Esophagus (tissue), 2 donors: ENCODE data around the gene OPCML. TPM values are rescaled to one million over a fixed set of nuclear protein-coding genes. Genes with fewer than 3 reads are reported as not detected.

Experiments
- H3K27ac ChIP-seq, 2 donors: one replicate each; pipeline ENCODE4 v1.5.1; 2013; ENCODE audit warnings: low read depth in 2 of 2, mild to moderate bottlenecking in 2 of 2, inconsistent platforms in 1 of 2, low read length in 1 of 2, moderate library complexity in 1 of 2
- H3K27me3 ChIP-seq, 2 donors: one replicate each; pipeline ENCODE4 v1.6.1; 2013; ENCODE audit warnings: low read length in 2 of 2, control low read depth in 1 of 2, mild to moderate bottlenecking in 1 of 2; ENCODE audit not compliant: insufficient read depth in 2 of 2, control insufficient read depth in 1 of 2
- H3K36me3 ChIP-seq, 2 donors: one replicate each; pipeline ENCODE4 v1.6.1; 2013; ENCODE audit warnings: low read length in 1 of 2; ENCODE audit not compliant: control insufficient read depth in 2 of 2, insufficient read depth in 2 of 2
- H3K4me1 ChIP-seq, 2 donors: one replicate each; pipeline ENCODE4 v1.6.1; 2013; ENCODE audit warnings: low read length in 1 of 2; ENCODE audit not compliant: control insufficient read depth in 2 of 2, insufficient read depth in 2 of 2
- H3K4me3 ChIP-seq, 2 donors: one replicate each; pipeline ENCODE4 v1.5.1; 2013; ENCODE audit warnings: low read length in 2 of 2, mild to moderate bottlenecking in 2 of 2, low read depth in 1 of 2, moderate library complexity in 1 of 2
- H3K9me3 ChIP-seq, 2 donors: one replicate each; pipeline ENCODE4 v1.6.1; 2013; ENCODE audit warnings: mild to moderate bottlenecking in 2 of 2, low read depth in 1 of 2, low read length in 1 of 2, moderate library complexity in 1 of 2; ENCODE audit not compliant: control insufficient read depth in 2 of 2, insufficient read depth in 1 of 2
- WGBS, 2 donors: extraction: QIAGEN DNeasy Blood & Tissue Kit; methylation state at CpG; one replicate each; pipeline ENCODE4 v1.1.7; 2013; 5-methylcytosine and 5-hydroxymethylcytosine counted together
- polyA plus RNA-seq, 2 donors: library from polyadenylated mRNA; stranded (reverse); fragments of 200-250 nt; gene quantifications; one replicate each; pipeline ENCODE4 v1.2.3, GENCODE V29; 2013
- donor health status: healthy with polysubstance abuse.
- donor health status: Bipolar disorder and iron deficiency.

Gene OPCML
- polyA plus RNA-seq, 2 donors: 0.04 to 0.05 TPM

- WGBS, 2 donors: 92% methylated on average over 5 of the region's 5 CpGs
Measured at GRCh38 chr11:132763503-132763902, 768.8 kb downstream of the OPCML start.

GRCh38 chr11:132755934-132756333 lies 776.4 kb downstream of the OPCML start:
- WGBS, 2 donors: 78 to 79% methylated on average over 5 of the region's 5 CpGs
- Histone ChIP-seq H3K4me3 (no peak overlapping the region), H3K27ac (no peak overlapping the region), H3K9me3 (no peaks in the 10 kb centered on the region), H3K4me1 (no peaks in the 10 kb centered on the region), H3K27me3 (no peaks in the 10 kb centered on the region), H3K36me3 (no peaks in the 10 kb centered on the region)

More at GRCh38 chr11:132763503-132763902, 768.8 kb downstream of the OPCML start:
- Histone ChIP-seq H3K4me1 (no peaks in the 10 kb centered on the region), H3K9me3 (peaks cover 3 to 4% of the 10 kb centered on the region in 2 donors), H3K27me3 (no peaks in the 10 kb centered on the region), H3K4me3 (no peak overlapping the region), H3K36me3 (no peaks in the 10 kb centered on the region), H3K27ac (no peak overlapping the region)

- no peak overlapping the region for H3K27ac ChIP-seq
- H3K36me3 ChIP-seq: no peaks in the 10 kb centered on the region
- no peaks in the 10 kb centered on the region for H3K27me3 ChIP-seq
- no peaks in the 10 kb centered on the region for H3K9me3 ChIP-seq
- H3K4me3 ChIP-seq: no peak overlapping the region
- WGBS, 2 donors: 64 to 67% methylated on average over 3 of the region's 3 CpGs
- H3K4me1 ChIP-seq: no peaks in the 10 kb centered on the region
Measured at GRCh38 chr11:132751516-132752250, 780.6 kb downstream of the OPCML start.

- no peaks in the 10 kb centered on the region for H3K4me1 ChIP-seq
- no peak overlapping the region for H3K4me3 ChIP-seq
- H3K36me3 ChIP-seq: no peaks in the 10 kb centered on the region
- H3K9me3 ChIP-seq: peaks cover 0 to 3% of the 10 kb centered on the region in 2 donors
- no peaks in the 10 kb centered on the region for H3K27me3 ChIP-seq
- 51 to 62% methylated on average over 5 of the region's 5 CpGs for WGBS, 2 donors
- no peak overlapping the region for H3K27ac ChIP-seq
Measured at GRCh38 chr11:132746305-132746704, 786.0 kb downstream of the OPCML start.

- Histone ChIP-seq H3K27me3 (no peaks in the 10 kb centered on the region), H3K36me3 (no peaks in the 10 kb centered on the region), H3K4me1 (no peaks in the 10 kb centered on the region), H3K27ac (no peak overlapping the region), H3K4me3 (no peak overlapping the region), H3K9me3 (peaks cover 0 to 3% of the 10 kb centered on the region in 2 donors)
- WGBS, 2 donors: 70 to 73% methylated on average over 1 of the region's 1 CpG
Measured at GRCh38 chr11:132745306-132745705, 787.0 kb downstream of the OPCML start.

- WGBS, 2 donors: 74 to 75% methylated on average over 8 of the region's 8 CpGs
- H3K27me3 ChIP-seq: no peaks in the 10 kb centered on the region
- no peaks in the 10 kb centered on the region for H3K4me1 ChIP-seq
- no peaks in the 10 kb centered on the region for H3K36me3 ChIP-seq
- no peak overlapping the region for H3K4me3 ChIP-seq
- peaks cover 0 to 3% of the 10 kb centered on the region in 2 donors for H3K9me3 ChIP-seq
- no peak overlapping the region for H3K27ac ChIP-seq
Measured at GRCh38 chr11:132744771-132745170, 787.5 kb downstream of the OPCML start.

GRCh38 chr11:132743601-132744000 lies 788.7 kb downstream of the OPCML start:
- Histone ChIP-seq H3K27ac (no peak overlapping the region), H3K4me1 (no peaks in the 10 kb centered on the region), H3K36me3 (no peaks in the 10 kb centered on the region), H3K27me3 (no peaks in the 10 kb centered on the region), H3K9me3 (peaks cover 0 to 3% of the 10 kb centered on the region in 2 donors), H3K4me3 (no peak overlapping the region)
- 90 to 91% methylated on average over 4 of the region's 4 CpGs for WGBS, 2 donors

GRCh38 chr11:132742929-132743328 lies 789.4 kb downstream of the OPCML start:
- Histone ChIP-seq H3K4me1 (no peaks in the 10 kb centered on the region), H3K36me3 (no peaks in the 10 kb centered on the region), H3K9me3 (peaks cover 0 to 3% of the 10 kb centered on the region in 2 donors), H3K27ac (no peak overlapping the region), H3K27me3 (no peaks in the 10 kb centered on the region), H3K4me3 (no peak overlapping the region)
- WGBS, 2 donors: 77 to 80% methylated on average over 6 of the region's 6 CpGs

- H3K27me3 ChIP-seq: no peaks in the 10 kb centered on the region
- no peaks in the 10 kb centered on the region for H3K36me3 ChIP-seq
- H3K4me1 ChIP-seq: no peaks in the 10 kb centered on the region
- no peak overlapping the region for H3K4me3 ChIP-seq
- WGBS, 2 donors: 52 to 68% methylated on average over 2 of the region's 2 CpGs
- H3K9me3 ChIP-seq: no peaks in the 10 kb centered on the region
- H3K27ac ChIP-seq: no peak overlapping the region
Measured at GRCh38 chr11:132734217-132734616, 798.1 kb downstream of the OPCML start.

- peaks cover 3% of the 10 kb centered on the region in 2 donors for H3K9me3 ChIP-seq
- no peaks in the 10 kb centered on the region for H3K27me3 ChIP-seq
- H3K4me1 ChIP-seq: no peaks in the 10 kb centered on the region
- H3K27ac ChIP-seq: no peak overlapping the region
- H3K4me3 ChIP-seq: no peak overlapping the region
- no peaks in the 10 kb centered on the region for H3K36me3 ChIP-seq
- WGBS, 2 donors: 72 to 77% methylated on average over 14 of the region's 14 CpGs
Measured at GRCh38 chr11:132728026-132728425, 804.3 kb downstream of the OPCML start.
